ENCODE results near the gene ARHGAP42.

ARHGAP42 gene

DNA sequence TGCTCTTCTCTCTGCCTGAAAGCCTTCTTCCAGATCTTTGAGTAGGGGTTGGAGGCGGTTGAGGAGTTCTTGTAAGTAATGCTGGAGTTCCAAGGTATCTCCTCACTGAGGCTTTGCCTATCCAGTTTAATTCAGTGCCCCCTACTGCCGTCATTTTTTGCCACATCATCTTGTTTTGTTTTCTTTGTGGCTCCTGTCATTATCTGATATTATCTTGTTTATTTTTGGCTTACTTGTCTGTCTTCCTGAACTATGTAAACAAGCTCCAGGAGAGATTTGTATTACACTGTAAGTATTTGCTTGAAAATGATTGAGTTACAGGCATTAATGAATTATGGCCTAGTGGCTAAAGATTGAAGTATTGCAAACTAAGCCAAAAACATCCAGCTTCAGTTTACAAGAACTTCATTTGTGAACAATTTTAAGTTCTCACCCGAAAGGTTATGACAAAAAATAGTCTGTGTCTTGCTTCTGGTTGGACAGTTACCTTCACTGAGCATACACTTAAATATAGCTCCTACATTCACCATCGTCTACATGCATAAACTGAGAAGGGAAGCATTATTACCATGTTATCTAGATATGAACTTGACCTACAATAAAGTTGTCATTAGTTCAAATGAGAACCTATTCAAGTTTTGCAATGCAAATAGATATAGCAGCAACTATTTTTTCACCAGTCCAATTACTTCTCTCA is 154.8 kb downstream of the ARHGAP42 start:
- DNase-seq, result peak in 2 of 3 experiments; percentile 12 to 46

DNA sequence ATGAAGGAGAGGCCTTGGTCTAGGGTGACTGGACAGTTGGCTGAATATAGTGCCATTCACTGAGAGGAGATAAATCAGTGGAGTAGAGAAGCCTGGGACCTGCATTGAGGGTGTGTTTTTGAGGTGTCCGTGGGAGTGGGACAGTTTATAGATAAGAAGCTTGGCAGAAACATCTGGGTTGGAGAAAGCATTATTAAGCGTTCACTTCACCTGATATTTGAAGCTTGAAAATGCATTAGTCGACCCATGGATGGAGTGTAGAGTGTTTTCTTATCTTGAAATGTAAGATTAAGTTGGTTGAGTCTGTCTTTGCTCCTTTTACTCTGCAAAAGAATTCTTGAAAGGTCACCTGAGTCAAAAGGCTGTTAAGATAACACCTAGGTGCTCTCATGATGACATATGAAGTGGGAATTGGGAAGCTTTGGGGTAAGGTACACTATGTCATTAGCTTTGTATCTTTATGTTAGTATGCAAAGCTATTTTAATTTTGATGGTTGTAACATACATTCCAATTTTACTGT is 160.7 kb downstream of the ARHGAP42 start:
- no peak for DNase-seq

DNA sequence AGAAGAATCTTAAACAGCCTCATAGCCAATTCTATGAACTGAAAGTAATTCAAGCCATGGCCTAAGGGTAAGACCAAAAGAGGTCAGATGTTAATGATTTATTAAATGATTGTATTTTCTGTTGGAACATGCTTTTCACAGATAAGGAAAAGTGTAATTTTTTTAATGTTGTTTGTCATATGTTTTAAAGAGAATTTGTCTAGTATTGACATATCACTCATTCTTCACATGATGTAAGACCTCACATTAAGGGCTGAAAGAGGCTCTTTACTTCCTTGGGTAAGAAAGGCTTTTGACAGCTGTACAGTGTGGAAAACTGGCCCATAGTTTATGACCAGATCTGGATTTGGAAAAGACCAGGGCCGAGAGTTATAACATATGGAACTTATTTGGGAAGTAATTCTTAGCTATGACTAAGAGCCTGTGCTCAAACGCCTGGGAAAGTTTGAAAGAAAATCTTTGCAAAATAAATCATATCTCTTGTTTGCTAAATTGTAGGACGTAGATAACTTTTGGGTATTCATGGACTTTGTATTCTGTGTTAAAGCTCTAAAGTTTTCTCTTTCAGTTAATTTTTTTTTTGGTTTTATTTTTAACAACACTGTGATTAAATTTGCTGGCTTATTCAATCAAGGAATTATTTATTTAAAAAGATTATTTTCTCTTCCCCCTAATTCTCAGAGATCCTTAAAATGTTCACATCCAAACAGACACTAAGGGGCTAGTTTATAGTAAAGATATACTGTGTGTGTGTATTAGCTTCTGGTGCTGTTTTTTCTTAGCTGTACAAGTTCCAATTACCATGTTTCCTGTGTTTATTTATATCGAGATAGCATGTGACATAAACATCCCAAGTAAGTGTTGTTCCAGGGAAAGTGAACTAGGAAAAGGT is 162.2 kb downstream of the ARHGAP42 start:
- DNase-seq, result no peak

DNA sequence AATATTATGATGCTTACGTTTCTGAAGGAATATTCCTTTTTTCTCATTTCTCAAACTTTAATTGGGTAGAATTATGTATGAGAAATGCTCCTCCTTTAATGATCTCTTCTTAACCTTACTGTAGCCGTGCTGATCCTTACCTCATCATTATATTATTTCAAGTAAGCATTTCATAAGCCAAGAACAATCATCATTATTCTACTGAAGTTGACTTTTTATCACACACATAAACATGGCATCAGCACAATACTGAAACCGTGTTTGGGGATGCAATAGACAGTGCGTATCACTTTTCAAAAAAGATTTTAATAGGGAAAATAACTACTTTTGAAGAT is 162.8 kb downstream of the ARHGAP42 start:
- DNase-seq, result no peak

DNA sequence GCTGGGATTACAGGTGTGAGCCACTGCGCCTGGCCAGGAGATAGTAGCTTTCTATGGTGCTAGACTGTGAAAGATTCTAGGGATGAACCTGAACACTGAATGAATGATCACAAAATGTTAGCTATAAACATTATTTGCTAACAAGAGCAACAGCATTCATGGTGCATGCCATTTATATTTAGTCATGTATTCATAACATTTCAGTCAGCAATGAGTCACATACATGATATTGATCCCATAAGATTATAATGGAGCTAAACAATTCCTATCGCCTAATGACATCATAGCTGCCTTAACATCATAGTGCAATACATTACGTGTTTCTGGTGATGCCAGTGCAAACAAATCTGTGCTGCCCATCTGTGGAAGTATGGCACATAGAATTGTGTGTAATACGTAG is 164.1 kb downstream of the ARHGAP42 start:
- DNase-seq, result no peak

DNA sequence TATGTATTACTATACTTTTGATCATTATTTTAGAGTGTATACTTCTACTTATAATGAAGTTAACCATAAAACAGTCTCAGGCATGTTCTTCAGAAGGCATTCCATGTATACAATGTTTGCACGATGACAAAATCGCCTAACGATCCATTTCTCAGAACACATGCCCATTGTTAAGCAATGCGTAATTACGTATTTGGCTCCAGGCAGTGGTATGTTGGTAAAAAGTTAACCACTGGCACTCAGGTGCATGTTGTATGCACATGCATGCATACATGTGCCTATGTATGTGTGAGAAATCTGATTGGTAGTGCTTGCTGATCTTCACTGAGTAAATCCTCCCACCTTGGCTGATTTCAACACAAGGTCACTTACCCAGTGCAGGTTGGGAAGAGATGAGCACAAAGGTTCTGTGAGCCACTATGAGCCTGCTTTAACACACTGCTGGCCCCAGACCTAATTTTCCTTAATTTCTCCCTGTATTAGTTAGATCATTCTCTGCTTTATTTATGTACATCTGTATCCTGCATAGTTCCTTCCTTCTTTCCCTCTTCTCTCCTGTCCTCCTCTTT is 164.6 kb downstream of the ARHGAP42 start:
- DNase-seq, result peak in 1 of 3 experiments; percentile 30

DNA sequence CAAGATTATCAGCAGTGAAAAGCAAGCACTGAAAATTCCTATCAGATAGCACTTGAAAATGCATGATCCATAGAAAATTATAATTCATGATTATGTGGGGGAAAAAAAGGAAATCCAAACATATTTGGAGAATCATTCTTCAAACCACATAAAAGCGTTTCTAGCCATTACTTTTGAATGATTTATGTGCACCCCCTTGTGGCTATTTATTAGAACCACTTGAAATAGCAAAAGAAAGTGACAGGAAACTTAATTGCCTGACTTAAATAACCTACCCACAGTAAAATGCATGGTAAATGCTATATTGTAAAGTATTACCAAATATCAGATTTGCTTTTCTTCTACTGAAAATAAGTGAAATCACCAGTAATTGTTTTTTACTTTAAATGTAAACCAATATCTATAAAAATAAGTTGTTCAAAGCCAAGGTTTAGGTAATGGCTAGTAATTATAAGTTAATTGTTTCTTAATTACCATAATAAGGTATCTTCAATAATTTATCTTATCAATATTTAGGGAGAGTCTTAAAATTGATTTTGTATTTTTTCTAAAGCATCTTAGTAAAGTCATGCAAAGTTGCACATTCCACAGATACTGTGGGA is 168.5 kb downstream of the ARHGAP42 start:
- DNase-seq, result peak; percentile 34 to 86 (median 40)

DNA sequence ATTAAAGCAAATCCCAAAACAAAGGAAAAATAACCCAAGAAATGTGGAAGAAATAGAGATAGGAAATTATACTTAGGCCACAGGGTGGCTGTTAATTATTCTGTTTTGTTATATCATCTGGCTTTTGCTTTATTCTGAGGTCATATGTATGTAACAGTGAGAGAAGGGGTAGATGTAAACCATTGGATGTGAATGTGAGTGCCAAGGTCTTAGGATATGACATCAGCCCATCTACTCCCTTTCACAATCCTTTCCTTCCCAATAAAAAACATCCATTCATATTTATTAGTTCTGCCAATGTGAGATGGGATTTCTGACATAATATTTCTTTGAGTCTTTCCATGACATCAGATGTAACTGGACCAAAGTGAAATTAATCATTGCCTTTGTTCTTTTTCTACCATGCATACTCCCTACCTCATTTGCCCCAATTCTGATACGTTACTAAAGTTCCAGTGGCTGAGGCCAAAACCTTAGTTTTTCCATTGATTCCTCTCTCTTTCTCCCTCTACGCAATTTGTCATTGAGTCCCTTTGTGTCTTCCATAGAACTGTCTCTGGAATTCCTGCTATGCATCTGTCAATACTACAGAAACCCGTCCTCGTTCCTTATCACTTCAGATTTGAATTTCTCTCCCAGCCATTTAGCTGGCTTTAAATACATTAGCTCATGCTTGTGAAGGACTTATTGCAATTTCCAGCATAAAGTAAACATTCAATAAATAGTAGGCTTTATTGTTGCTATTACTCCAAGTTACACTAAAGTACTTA is 170.3 kb downstream of the ARHGAP42 start:
- peak in 1 of 3 experiments; percentile 14 for DNase-seq

DNA sequence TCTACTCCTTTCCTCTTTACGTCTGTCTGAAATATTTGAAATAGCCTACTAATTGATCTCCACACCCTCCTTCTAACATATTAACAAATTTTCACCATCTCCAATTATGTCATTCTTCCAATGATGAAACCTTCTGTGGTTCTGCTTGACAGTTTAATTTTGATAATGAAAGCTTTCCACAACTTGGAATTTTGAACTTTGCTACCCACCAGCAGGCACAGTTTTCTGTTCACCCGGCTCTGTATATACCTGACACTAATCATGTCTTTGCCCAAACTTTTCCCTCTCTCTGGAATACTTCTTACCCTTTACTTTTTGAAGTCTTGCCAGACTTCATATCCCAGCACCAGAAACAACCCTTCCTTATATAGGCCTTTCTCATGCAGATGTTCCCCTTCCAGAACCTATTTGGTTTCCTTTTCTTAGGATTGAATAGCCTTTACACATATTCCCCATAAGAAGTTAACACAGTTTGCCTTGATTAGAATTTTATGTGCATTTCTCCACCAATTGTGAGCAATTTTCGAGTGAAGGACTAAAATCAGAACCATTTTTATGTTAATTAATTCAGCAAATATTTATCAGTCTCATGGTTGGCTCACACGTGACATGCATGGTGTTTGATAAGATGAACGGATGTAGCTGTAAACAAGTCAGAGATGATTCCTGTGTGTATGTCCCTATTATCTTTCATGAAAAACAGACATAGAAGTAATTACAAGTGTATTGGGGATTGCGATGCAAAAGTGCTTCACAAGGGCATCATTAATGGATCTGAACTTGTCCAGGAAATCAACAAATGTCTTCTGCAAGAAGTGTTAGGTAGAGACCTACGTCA is 173.4 kb downstream of the ARHGAP42 start:
- DNase-seq, result no peak

DNA sequence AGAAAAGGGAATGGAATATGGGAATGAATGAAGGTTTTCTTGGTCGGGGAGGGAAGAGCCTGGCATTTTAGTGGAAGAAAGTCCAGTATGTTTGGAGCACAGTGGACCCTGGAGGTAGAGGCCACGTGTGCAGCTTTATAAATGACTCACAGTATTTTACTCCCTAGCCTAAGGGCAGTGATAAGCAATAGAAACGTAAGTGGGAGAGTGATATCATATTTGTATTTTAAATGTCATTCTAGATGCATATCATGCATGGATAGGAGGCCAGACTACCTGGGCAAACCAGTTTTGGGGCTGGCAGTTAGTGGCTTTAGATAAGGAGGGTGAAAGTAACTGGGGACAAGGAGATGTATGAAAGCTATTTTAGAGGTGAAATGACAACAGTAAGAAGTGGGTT is 174.1 kb downstream of the ARHGAP42 start:
- DNase-seq, result no peak

DNA sequence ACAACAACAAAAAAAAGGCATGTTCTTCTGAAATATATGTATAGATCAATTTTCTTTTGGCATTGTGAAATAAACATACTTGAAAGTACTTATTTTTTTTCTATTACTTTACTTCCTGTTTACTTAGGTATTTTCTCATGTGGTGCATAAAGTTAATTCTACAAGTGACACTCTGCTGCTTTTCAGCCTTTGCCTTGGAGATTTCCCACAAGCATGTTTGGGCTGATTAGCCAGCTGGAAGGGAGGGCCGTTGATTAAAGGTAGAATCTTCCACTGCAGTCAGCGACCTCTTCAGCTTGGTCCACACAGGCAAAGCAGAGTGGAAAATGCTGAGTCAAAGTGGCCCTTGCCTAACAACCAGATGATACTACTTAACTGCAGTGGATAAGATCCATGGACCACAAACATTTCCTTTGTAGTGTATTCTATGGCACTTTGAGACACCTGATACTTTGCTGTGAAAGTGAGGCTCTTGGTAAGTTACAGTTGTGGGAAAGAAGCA is 176.0 kb downstream of the ARHGAP42 start:
- peak in 2 of 3 experiments; percentile 38 to 57 for DNase-seq

DNA sequence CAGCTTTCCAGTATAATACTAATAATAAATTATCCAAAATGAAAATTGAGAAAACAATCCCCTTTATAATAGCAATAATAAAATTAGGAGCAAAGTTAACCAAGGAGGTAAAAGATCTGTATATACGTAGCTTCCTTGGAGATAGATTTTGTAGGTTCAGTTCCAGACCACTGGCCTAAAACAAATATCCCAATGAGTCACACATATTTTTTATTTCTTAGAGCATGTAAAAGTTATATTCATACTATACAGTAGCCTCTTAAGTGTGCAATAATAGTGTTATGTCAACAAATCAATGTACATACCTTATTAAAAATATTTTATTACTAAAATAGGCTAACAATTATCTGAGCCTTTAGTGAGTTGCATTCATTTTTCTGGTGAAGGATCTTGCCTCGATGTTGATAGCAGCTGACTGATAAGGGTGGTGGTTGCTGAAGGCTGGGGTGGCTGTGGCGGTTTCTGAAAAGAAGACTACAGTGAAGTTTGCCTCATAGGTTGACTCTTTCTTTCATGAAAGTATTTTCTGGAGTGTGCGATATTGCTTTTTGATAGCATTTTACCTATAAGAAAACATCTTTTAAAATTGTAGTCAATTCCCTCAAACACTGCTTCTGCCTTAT is 178.5 kb downstream of the ARHGAP42 start:
- DNase-seq, result no peak

DNA sequence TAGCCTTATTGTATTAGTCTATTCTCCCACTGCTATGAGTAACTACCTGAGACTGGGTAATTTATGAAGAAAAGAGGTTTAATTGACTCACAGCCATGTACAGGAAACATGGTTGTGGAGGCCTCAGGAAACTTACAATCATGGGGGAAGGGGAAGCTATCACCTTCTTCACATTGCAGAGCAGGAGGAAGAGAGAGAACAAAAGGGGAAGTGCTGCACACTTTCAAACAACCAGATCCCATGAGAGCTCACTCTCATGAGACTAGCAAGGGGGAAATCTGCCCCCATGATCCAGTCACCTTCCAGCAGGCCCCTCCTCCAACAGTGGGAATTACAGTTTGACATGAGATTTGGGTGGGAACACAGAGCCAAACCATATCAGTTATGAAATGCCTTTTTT is 179.4 kb downstream of the ARHGAP42 start:
- DNase-seq, result no peak

DNA sequence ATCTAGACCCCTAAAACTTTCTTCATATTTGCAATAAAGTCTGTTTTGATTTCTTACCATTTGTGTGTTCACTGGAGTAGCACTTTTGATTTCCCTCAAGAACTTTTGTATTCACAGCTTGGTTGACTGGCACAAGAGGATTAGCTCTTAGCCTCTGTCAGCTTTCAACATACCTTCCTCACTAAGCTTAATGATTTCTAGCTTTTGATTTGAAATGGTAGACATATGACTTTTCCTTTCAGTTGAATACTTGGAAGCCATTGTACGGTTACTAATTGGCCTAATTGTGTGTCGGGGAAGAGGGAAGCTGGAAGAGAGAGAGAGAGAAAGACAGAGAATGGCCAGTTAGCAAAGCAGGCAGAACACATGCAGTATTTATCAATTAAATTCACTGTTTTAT is 180.5 kb downstream of the ARHGAP42 start:
- DNase-seq, result no peak

DNA sequence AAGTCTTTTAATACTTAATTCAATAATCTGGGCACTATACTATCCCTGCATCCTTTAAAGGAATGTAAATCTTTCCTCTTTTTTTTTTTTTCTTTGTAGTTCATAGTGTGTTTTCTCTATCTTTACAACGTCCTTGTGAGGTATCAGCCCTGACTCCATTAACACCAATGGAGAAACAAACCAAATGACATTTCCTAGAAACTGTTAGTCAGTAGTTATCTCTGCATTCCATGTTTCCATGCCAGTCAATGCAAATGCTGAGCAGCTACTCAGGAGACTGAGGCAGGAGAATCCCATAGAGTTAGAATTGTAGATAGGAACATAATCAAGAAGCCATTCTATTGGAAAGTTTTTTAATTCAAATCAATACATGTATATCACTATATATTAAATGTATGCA is 182.2 kb downstream of the ARHGAP42 start:
- no peak for DNase-seq

DNA sequence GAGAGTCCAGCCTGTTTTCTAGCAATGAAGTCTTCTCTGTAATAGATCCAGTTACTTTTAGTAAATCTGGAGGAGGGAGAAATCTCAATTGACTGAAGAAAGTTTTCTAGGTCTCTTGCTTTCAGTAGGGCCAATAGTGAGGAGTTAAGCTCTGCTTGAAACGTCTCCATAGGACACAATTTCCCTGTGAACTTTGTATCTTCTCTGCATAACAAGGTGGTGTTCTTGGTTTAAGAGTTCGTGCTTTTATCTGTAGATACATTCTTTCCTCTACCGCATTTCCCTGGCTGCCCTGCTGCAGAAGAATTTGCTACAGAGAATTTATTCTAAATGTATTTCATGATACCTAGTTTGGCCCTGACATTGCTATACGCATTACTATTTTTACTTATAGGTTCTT is 183.1 kb downstream of the ARHGAP42 start:
- DNase-seq, result no peak

DNA sequence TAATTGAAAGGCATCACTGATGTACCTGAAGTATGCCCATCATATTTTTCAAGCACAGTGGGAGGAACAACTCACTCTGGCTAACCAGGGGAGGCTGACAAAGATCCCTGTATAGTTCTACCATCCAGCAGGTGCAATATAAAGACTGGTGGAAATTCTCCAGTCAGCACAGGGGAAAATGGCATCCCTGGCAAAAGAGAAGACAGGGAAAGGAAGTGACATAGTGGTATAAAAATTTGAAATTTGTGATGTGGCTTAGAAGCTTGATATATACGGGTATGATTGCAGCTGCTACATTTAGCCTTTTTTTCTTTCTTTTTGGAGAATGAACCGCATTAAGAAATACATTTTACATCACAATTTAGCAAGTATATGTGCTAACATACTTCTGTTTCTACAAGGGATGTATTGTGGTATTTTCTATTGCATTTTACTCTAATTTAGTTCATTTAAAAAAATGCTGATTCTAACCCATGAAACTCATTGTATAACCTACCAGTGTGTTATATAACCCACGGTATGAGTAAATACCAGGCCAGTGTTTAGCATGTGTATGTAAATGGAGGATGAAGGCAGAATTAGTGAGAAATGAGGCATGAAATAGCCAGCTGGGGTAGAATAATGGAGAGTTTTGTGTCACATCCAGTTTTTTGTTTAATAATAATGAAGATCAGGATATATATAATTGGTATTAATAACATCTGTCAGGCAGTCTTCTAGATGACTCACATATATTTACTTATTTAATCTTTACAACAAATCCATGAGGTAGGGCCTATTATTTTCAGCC is 186.1 kb downstream of the ARHGAP42 start:
- peak in 2 of 3 experiments; percentile 31 to 75 for DNase-seq

DNA sequence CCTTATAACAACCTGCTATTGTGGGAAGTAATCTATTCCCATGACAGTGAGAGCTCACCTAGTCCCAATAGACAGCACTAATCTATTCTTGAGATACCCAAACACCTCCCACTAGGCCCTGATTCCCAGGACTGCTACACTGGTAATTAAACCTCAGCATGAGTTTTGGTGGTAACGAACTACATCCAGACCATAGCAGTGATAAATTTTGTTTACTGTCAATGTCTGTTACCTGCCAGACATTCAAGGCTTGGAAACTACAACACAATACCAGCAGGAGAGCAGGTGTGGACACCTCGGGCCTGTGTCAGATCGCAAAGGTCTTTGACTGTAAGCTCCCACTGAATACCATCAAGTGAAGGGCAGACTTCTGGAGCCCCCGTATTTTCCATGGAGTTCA is 187.1 kb downstream of the ARHGAP42 start:
- peak in 2 of 3 experiments; percentile 25 to 60 for DNase-seq

DNA sequence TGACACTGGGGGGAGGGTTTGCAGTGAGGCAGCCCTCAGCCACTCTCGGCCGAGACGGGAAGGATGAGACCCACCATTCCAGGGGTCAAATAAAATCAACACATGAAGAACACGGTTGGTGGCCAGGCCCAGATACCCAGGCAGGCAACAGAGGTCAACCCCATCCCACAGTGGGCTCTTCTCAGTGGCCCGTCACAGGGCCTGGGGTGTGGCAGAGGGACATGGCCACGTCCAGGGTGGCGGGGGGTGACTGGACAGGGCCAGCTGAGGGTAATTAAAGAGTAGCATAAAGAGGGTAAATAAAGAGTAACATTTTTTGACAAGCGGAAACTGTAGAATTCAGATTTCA is 188.4 kb downstream of the ARHGAP42 start:
- no peak for DNase-seq

All from NCI-H1417 (cell line).